A172 (cell line): Measurements from ENCODE around the gene LRRC42. TPM values are rescaled to one million over a fixed set of nuclear protein-coding genes. Genes with fewer than 3 reads are reported as not detected.

Experiments used
- DNase-seq: peaks from one replicate; pipeline ENCODE4 v3.0.0-alpha.2; 2015; ENCODE audit warnings: low spot score
- total RNA-seq: library from RNA; depleted of rRNA; stranded (reverse); fragments of >200 nt; shearing (Covaris generic); gene quantifications from 2 replicates; pipeline ENCODE4 v1.2.3, GENCODE V29; 2014; rRNA removed

The LRRC42 gene
- total RNA-seq, 1 experiment from 2014 or later: 64.2 TPM

GRCh38 chr1:54004481-54005049 lies 58.4 kb downstream of the LRRC42 start:
- no peak for DNase-seq

- DNase-seq: no peak
Measured at GRCh38 chr1:54006508-54006907, 60.4 kb downstream of the LRRC42 start.

- no peak for DNase-seq
Measured at GRCh38 chr1:54007613-54008012, 61.5 kb downstream of the LRRC42 start.

- DNase-seq: no peak
Measured at GRCh38 chr1:54008876-54009275, 62.7 kb downstream of the LRRC42 start.

GRCh38 chr1:54009406-54009805 lies 63.3 kb downstream of the LRRC42 start:
- no peak for DNase-seq

GRCh38 chr1:54010415-54011117 lies 64.4 kb downstream of the LRRC42 start:
- DNase-seq: no peak

GRCh38 chr1:54011316-54012007 lies 65.3 kb downstream of the LRRC42 start:
- no peak for DNase-seq

GRCh38 chr1:54012008-54012325 lies 65.8 kb downstream of the LRRC42 start:
- DNase-seq: no peak

GRCh38 chr1:54012863-54013262 lies 66.7 kb downstream of the LRRC42 start:
- DNase-seq: no peak

GRCh38 chr1:54013393-54014008 lies 67.4 kb downstream of the LRRC42 start:
- no peak for DNase-seq

- no peak for DNase-seq
Measured at GRCh38 chr1:54014009-54014629, 68.0 kb downstream of the LRRC42 start.

GRCh38 chr1:54016343-54017282 lies 70.5 kb downstream of the LRRC42 start:
- peak; percentile 54 for DNase-seq

Other genes with a start within 250 kb of the LRRC42 start
- gene GLIS1, start 207.2 kb upstream of the LRRC42 start, total RNA-seq: 0.14 TPM in 1 of 2 replicates, not detected in the other
- 45.9 and 46.4 TPM in 2 replicates for gene NDC1, start 108.1 kb upstream of the LRRC42 start, total RNA-seq
- 22.4 and 24.8 TPM in 2 replicates for gene YIPF1, start 56.6 kb upstream of the LRRC42 start, total RNA-seq
- gene DIO1, start 52.2 kb upstream of the LRRC42 start, total RNA-seq: not detected in 2 replicates
- 48.2 and 69.7 TPM in 2 replicates for gene IFT25, start 651 bp upstream of the LRRC42 start, total RNA-seq
- not detected in 2 replicates for gene LDLRAD1, start 71.8 kb downstream of the LRRC42 start, total RNA-seq
- gene TMEM59, start 106.9 kb downstream of the LRRC42 start, total RNA-seq: 233 and 290 TPM in 2 replicates
- 2.6 and 3.7 TPM in 2 replicates for gene TCEANC2, start 107.3 kb downstream of the LRRC42 start, total RNA-seq
- gene CDCP2, start 206.7 kb downstream of the LRRC42 start, total RNA-seq: not detected in 2 replicates